GM12878 (cell line): ENCODE data around the gene NOL4L. TPM values are rescaled to one million over a fixed set of nuclear protein-coding genes. Genes with fewer than 3 reads are reported as not detected.
A peak's percentile ranks its signal among the peaks of the same experiment; 100 is the strongest.

ENCODE experiments used
- BHLHE40 ChIP-seq, 2 experiments: fragments of 450-650 bp in 1 of 2; IDR thresholded peaks; 2 replicates each; pipeline ENCODE4 v1.6.1; 2011 to 2017; ENCODE audit warnings: low read depth in 2 of 2, borderline replicate concordance in 1 of 2, improper control_type of control experiment in 1 of 2, low read length in 1 of 2, mild to moderate bottlenecking in 1 of 2
- CREM ChIP-seq: IDR thresholded peaks from 2 replicates; pipeline ENCODE4 v1.6.1; 2014; ENCODE audit warnings: antibody characterized with exemption, low read depth
- EED ChIP-seq: sonication (generic); IDR thresholded peaks from 2 replicates; pipeline ENCODE4 v1.6.1; 2016; ENCODE audit warnings: antibody characterized with exemption, low read depth
- JUND ChIP-seq: IDR thresholded peaks from 2 replicates; pipeline ENCODE4 v1.6.1; 2012; ENCODE audit warnings: low read depth, mild to moderate bottlenecking, low read length, improper control_type of control experiment, moderate library complexity
- SIN3A ChIP-seq: IDR thresholded peaks from 2 replicates; pipeline ENCODE4 v1.6.1; 2012; ENCODE audit warnings: low read depth, low read length, improper control_type of control experiment
- SMAD5 ChIP-seq: IDR thresholded peaks from 2 replicates; pipeline ENCODE4 v1.6.1; 2016; ENCODE audit warnings: antibody characterized with exemption, low read depth
- TCF3 ChIP-seq: IDR thresholded peaks from 2 replicates; pipeline ENCODE4 v1.6.1; 2012; ENCODE audit warnings: low read depth, mild to moderate bottlenecking, low read length, borderline replicate concordance; ENCODE audit not compliant: insufficient read depth
- YY1 ChIP-seq: IDR thresholded peaks from 2 replicates; pipeline ENCODE4 v1.6.1; 2011; ENCODE audit warnings: low read depth, mild to moderate bottlenecking, low read length
- ZBED1 ChIP-seq: IDR thresholded peaks from 2 replicates; pipeline ENCODE4 v1.6.1; 2016; ENCODE audit warnings: borderline replicate concordance
- polyA plus RNA-seq, 11 experiments: library from polyadenylated mRNA; depleted of rRNA in 4 of 11; unstranded in 6 of 11; stranded (reverse) in 5 of 11; fragments of >200 nt; fragmentation: Nextera tagmentation in 4 of 11; fragmentation: Illumina TruSeq in 1 of 11; extraction: Ambion mirVana in 4 of 11; extraction: Trizol in 1 of 11; gene quantifications; 1 replicate in 1 of 11; 2 replicates in 10 of 11; pipeline versions ENCODE4 v1.2.1 to v1.2.3, GENCODE V29; 2011 to 2016; ENCODE audit warnings: inconsistent platforms in 2 of 11, missing spikeins in 2 of 11, low read depth in 1 of 11
- total RNA-seq, 4 experiments: library from RNA; depleted of rRNA in 3 of 4; stranded (reverse); fragments of >200 nt in 3 of 4; fragmentation: Illumina TruSeq in 1 of 4; extraction: Trizol in 1 of 4; gene quantifications; 2 replicates each; pipeline versions ENCODE4 v1.2.1 to v1.2.3, GENCODE V29; 2013 to 2021
- TF ChIP-seq, protein P1 (sequence below): fragments of 450-650 bp; conservative IDR thresholded peaks from 2 replicates; pipeline ENCODE4 v1.6.1; 2017; ENCODE audit warnings: mild to moderate bottlenecking, moderate library complexity
- TF ChIP-seq, protein P2 (sequence below): IDR thresholded peaks from 2 replicates; pipeline ENCODE4 v1.6.1; 2012; ENCODE audit warnings: mild to moderate bottlenecking, low read depth, low read length
- TF ChIP-seq, protein P3 (sequence below): fragments of 450-650 bp; IDR thresholded peaks from 2 replicates; pipeline ENCODE4 v1.6.1; 2017; ENCODE audit warnings: mild to moderate bottlenecking, moderate library complexity
- TF ChIP-seq, protein P4 (sequence below): fragments of 450-650 bp; formaldehyde crosslinking; IDR thresholded peaks from 2 replicates; pipeline ENCODE4 v1.4.0; 2020; ENCODE audit warnings: mild to moderate bottlenecking, moderate library complexity

The NOL4L gene
- total and polyA plus RNA-seq, 10 of the 15 experiments (the other 5 are each of a cell fraction or from before 2014, with no cell fraction given), result 2.3 to 24.0 (median 8.0) TPM

DNA sequence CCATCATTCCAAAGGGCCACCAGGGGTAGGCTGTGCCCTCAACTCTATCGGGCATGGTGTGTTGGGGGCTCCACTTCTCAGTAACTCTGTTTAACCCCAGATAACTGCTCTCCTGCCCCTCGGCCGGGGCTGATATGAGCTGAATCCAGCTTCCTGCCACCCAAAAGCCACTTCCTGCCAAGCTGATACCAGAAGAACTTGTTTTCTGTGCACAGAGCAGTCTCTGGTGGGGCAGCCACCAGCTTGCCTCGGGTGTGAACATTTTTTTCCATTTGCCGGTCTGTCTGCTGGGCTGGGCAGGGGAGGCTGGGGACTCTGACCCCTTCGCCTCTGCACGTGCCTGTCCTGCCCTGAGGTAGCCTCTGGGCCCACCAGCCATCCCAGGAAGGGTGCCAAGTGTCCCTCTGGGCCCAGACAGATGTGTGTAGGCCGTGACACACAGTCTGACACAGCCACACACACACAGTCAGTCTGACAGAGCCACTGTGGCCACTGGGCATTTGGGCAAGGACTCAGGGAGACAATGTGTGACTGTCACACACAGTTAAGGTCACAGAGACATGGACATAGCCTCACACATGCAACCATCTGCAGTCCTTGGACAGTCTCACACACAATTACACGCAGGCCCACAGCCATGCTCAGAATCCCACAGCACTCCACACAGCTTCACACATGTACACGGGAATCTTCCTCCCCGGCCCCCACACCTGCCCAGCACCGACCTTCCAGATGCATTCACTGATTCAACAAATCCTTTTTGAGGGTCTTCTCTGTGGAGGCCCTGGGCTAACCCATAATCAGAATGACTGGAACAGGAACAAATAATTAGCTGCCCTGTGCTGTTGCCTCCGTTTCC, 45.1 kb downstream of the NOL4L start (continued):
- TF ChIP-seq BHLHE40 (IDR thresholded peaks at IDR 0.05; ENCODE audit: borderline replicate concordance in 1 of 2, low read depth in 2 of 2, low read length in 1 of 2), result peak; percentile 32 to 75; a peak in 3 of 4 replicates
- TF ChIP-seq, protein P1, sequence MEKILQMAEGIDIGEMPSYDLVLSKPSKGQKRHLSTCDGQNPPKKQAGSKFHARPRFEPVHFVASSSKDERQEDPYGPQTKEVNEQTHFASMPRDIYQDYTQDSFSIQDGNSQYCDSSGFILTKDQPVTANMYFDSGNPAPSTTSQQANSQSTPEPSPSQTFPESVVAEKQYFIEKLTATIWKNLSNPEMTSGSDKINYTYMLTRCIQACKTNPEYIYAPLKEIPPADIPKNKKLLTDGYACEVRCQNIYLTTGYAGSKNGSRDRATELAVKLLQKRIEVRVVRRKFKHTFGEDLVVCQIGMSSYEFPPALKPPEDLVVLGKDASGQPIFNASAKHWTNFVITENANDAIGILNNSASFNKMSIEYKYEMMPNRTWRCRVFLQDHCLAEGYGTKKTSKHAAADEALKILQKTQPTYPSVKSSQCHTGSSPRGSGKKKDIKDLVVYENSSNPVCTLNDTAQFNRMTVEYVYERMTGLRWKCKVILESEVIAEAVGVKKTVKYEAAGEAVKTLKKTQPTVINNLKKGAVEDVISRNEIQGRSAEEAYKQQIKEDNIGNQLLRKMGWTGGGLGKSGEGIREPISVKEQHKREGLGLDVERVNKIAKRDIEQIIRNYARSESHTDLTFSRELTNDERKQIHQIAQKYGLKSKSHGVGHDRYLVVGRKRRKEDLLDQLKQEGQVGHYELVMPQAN, result no peak
- TF ChIP-seq, protein P2, sequence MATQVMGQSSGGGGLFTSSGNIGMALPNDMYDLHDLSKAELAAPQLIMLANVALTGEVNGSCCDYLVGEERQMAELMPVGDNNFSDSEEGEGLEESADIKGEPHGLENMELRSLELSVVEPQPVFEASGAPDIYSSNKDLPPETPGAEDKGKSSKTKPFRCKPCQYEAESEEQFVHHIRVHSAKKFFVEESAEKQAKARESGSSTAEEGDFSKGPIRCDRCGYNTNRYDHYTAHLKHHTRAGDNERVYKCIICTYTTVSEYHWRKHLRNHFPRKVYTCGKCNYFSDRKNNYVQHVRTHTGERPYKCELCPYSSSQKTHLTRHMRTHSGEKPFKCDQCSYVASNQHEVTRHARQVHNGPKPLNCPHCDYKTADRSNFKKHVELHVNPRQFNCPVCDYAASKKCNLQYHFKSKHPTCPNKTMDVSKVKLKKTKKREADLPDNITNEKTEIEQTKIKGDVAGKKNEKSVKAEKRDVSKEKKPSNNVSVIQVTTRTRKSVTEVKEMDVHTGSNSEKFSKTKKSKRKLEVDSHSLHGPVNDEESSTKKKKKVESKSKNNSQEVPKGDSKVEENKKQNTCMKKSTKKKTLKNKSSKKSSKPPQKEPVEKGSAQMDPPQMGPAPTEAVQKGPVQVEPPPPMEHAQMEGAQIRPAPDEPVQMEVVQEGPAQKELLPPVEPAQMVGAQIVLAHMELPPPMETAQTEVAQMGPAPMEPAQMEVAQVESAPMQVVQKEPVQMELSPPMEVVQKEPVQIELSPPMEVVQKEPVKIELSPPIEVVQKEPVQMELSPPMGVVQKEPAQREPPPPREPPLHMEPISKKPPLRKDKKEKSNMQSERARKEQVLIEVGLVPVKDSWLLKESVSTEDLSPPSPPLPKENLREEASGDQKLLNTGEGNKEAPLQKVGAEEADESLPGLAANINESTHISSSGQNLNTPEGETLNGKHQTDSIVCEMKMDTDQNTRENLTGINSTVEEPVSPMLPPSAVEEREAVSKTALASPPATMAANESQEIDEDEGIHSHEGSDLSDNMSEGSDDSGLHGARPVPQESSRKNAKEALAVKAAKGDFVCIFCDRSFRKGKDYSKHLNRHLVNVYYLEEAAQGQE, result no peak
- no peak for TF ChIP-seq TCF3
- TF ChIP-seq ZBED1, result no peak
- no peak for TF ChIP-seq SMAD5
- no peak for TF ChIP-seq EED
- no peak for TF ChIP-seq SIN3A
- no peak for TF ChIP-seq JUND
- TF ChIP-seq YY1, result no peak
- TF ChIP-seq, protein P3, sequence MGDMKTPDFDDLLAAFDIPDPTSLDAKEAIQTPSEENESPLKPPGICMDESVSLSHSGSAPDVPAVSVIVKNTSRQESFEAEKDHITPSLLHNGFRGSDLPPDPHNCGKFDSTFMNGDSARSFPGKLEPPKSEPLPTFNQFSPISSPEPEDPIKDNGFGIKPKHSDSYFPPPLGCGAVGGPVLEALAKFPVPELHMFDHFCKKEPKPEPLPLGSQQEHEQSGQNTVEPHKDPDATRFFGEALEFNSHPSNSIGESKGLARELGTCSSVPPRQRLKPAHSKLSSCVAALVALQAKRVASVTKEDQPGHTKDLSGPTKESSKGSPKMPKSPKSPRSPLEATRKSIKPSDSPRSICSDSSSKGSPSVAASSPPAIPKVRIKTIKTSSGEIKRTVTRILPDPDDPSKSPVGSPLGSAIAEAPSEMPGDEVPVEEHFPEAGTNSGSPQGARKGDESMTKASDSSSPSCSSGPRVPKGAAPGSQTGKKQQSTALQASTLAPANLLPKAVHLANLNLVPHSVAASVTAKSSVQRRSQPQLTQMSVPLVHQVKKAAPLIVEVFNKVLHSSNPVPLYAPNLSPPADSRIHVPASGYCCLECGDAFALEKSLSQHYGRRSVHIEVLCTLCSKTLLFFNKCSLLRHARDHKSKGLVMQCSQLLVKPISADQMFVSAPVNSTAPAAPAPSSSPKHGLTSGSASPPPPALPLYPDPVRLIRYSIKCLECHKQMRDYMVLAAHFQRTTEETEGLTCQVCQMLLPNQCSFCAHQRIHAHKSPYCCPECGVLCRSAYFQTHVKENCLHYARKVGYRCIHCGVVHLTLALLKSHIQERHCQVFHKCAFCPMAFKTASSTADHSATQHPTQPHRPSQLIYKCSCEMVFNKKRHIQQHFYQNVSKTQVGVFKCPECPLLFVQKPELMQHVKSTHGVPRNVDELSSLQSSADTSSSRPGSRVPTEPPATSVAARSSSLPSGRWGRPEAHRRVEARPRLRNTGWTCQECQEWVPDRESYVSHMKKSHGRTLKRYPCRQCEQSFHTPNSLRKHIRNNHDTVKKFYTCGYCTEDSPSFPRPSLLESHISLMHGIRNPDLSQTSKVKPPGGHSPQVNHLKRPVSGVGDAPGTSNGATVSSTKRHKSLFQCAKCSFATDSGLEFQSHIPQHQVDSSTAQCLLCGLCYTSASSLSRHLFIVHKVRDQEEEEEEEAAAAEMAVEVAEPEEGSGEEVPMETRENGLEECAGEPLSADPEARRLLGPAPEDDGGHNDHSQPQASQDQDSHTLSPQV, result no peak
- TF ChIP-seq CREM, result no peak
- TF ChIP-seq, protein P4, sequence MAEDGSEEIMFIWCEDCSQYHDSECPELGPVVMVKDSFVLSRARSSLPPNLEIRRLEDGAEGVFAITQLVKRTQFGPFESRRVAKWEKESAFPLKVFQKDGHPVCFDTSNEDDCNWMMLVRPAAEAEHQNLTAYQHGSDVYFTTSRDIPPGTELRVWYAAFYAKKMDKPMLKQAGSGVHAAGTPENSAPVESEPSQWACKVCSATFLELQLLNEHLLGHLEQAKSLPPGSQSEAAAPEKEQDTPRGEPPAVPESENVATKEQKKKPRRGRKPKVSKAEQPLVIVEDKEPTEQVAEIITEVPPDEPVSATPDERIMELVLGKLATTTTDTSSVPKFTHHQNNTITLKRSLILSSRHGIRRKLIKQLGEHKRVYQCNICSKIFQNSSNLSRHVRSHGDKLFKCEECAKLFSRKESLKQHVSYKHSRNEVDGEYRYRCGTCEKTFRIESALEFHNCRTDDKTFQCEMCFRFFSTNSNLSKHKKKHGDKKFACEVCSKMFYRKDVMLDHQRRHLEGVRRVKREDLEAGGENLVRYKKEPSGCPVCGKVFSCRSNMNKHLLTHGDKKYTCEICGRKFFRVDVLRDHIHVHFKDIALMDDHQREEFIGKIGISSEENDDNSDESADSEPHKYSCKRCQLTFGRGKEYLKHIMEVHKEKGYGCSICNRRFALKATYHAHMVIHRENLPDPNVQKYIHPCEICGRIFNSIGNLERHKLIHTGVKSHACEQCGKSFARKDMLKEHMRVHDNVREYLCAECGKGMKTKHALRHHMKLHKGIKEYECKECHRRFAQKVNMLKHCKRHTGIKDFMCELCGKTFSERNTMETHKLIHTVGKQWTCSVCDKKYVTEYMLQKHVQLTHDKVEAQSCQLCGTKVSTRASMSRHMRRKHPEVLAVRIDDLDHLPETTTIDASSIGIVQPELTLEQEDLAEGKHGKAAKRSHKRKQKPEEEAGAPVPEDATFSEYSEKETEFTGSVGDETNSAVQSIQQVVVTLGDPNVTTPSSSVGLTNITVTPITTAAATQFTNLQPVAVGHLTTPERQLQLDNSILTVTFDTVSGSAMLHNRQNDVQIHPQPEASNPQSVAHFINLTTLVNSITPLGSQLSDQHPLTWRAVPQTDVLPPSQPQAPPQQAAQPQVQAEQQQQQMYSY (CRISPR knock-in tag), result no peak
